Keratinocyte (primary cell): ENCODE measurements around the gene SIPA1L3. TPM values are rescaled to one million over a fixed set of nuclear protein-coding genes. Genes with fewer than 3 reads are reported as not detected.

Experiments used
- DNase-seq: peaks from one replicate; pipeline ENCODE4 v3.0.0-alpha.2; 2011; ENCODE audit warnings: low read depth, missing footprints, low spot score
- FAIRE-seq: peaks from 2 replicates; lab custom pipeline; 2011; peaks lifted over from hg19 to GRCh38; lab: Jason Lieb, UNC
- H2AFZ ChIP-seq: 2 replicates; pipeline ENCODE4 v1.6.0; 2012; ENCODE audit warnings: low read length, control low read depth, inconsistent platforms; ENCODE audit not compliant: control insufficient read depth
- H3K27ac ChIP-seq: 2 replicates; pipeline ENCODE4 v1.5.1; 2011; ENCODE audit warnings: low read length; ENCODE audit not compliant: control insufficient read depth, insufficient read depth
- H3K27me3 ChIP-seq: 3 replicates; pipeline ENCODE4 v1.6.0; 2011; ENCODE audit warnings: low read length; ENCODE audit not compliant: control insufficient read depth, insufficient read depth; ENCODE audit errors: extremely low read depth
- H3K36me3 ChIP-seq, 2 experiments: 2 replicates in 1 of 2; 3 replicates in 1 of 2; pipeline ENCODE4 v1.5.1; 2011; ENCODE audit warnings: low read length in 2 of 2, mild to moderate bottlenecking in 1 of 2; ENCODE audit not compliant: control insufficient read depth in 2 of 2, insufficient read depth in 2 of 2; ENCODE audit errors: extremely low read depth in 1 of 2
- H3K4me1 ChIP-seq: 3 replicates; pipeline ENCODE4 v1.5.1; 2011; ENCODE audit warnings: low read length; ENCODE audit not compliant: control insufficient read depth, insufficient read depth; ENCODE audit errors: extremely low read depth
- H3K4me2 ChIP-seq: 3 replicates; pipeline ENCODE4 v1.6.0; 2011; ENCODE audit warnings: low read depth, low read length; ENCODE audit not compliant: control insufficient read depth, insufficient read depth; ENCODE audit errors: extremely low read depth
- H3K4me3 ChIP-seq, 3 experiments: fragments of 200-600 bp in 1 of 3; sonication (generic) in 1 of 3; 2 replicates in 2 of 3; 3 replicates in 1 of 3; pipeline ENCODE4 v1.5.1; 2011 to 2016; ENCODE audit warnings: low read length in 3 of 3, mild to moderate bottlenecking in 3 of 3, control low read depth in 2 of 3, inconsistent platforms in 1 of 3, low read depth in 1 of 3, mixed read lengths in 1 of 3, mixed run types in 1 of 3, moderate library complexity in 1 of 3; ENCODE audit not compliant: control insufficient read depth in 2 of 3, insufficient read depth in 2 of 3; ENCODE audit errors: extremely low read depth in 1 of 3
- H3K79me2 ChIP-seq: 2 replicates; pipeline ENCODE4 v1.6.0; 2012; ENCODE audit warnings: low read length; ENCODE audit not compliant: control insufficient read depth, insufficient read depth
- H3K9ac ChIP-seq: 3 replicates; pipeline ENCODE4 v1.6.0; 2011; ENCODE audit warnings: low read length; ENCODE audit not compliant: control insufficient read depth, insufficient read depth; ENCODE audit errors: extremely low read depth
- H3K9me1 ChIP-seq: 3 replicates; pipeline ENCODE4 v1.6.0; 2011; ENCODE audit warnings: low read length; ENCODE audit not compliant: control insufficient read depth, insufficient read depth; ENCODE audit errors: extremely low read depth
- H3K9me3 ChIP-seq: 2 replicates; pipeline ENCODE4 v1.5.1; 2012; ENCODE audit warnings: low read depth, low read length; ENCODE audit not compliant: control insufficient read depth
- H4K20me1 ChIP-seq: 3 replicates; pipeline ENCODE4 v1.6.0; 2011; ENCODE audit warnings: low read length; ENCODE audit not compliant: control insufficient read depth, insufficient read depth; ENCODE audit errors: extremely low read depth
- CTCF ChIP-seq, 3 experiments: IDR thresholded peaks in 1 of 3; conservative IDR thresholded peaks in 1 of 3; optimal IDR thresholded peaks in 1 of 3; 2 replicates in 2 of 3; 3 replicates in 1 of 3; pipeline versions ENCODE3 to v1.5.1; 2011; ENCODE audit warnings: low read length in 3 of 3, mild to moderate bottlenecking in 3 of 3, moderate library complexity in 2 of 3, control low read depth in 1 of 3, inconsistent platforms in 1 of 3; ENCODE audit not compliant: insufficient read depth in 2 of 3; ENCODE audit errors: extremely low read depth in 1 of 3
- EZH2 ChIP-seq: IDR thresholded peaks from one replicate; pipeline ENCODE4 v1.6.1; 2012; ENCODE audit warnings: inconsistent platforms, mild to moderate bottlenecking, low read length, moderate library complexity
- dilution Hi-C: fragments of 300-500 bp; cut with MboI; formaldehyde crosslinking; loops from one replicate; pipeline ENCODE4 v1.7.0; 2020; ENCODE audit warnings: low sequenced_read_pairs; ENCODE audit not compliant: extremely low pct_ligation_motif_present
- polyA plus RNA-seq, 5 experiments: library from polyadenylated mRNA; depleted of rRNA in 3 of 5; stranded (reverse) in 3 of 5; stranded (forward) in 1 of 5; unstranded in 1 of 5; fragments of >200 nt; gene quantifications; 1 replicate in 1 of 5; 2 replicates in 3 of 5; 3 replicates in 1 of 5; pipeline versions ENCODE4 v1.2.1 to v1.2.3, GENCODE V29; 2011 to 2012; ENCODE audit warnings: missing spikeins in 2 of 5, low read depth in 1 of 5, low replicate concordance in 1 of 5

Gene SIPA1L3
- polyA plus RNA-seq, 1 donor (not counting 4 experiments of a cell fraction or from before 2014, with no cell fraction given): 8.0 TPM

DNA sequence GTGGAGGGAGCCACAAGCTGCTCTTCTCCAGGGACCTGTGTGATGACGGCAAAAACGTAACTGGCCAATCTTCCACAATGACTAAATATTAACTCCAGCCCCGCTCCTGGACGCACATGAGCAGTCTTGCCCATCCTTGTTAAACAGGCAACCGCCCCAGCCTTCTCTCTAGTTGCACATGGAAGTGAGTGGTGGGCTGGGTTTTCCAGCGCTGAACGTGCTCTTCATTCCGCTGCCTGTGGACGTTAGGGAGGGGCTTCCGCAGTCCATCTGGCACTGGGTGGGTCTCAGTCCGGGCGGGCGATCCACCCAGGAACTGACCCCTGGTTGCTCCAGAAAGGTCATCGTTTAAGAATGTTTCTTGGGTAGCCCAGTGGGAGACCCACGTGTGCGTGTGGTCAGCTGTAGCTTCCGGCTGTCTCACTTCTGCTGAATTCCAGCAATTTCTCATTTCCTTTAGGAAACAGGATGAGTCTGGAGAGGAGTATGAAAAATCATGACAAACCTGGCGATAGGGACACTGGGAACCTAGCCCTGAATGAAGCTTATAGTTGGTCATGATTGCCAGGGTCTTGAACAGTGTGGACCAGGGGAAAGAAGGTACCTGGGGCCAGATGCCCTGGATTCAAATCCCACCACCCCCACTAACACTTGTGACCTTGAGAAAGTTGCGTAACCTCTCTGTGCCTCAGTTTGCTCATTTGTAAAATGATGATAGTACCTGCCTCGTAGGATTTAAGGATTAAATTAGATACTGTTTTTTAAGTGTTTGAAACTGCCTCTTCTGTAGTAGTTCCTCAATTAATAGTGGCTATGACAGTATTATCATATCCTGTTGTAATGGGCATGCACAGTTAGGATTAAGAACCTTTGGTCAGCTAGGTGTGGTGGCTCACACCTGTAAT is 92.6 kb downstream of the SIPA1L3 start:
- Histone ChIP-seq H3K27me3 (no peaks in the 10 kb centered on the region), H3K36me3 (no peaks in the 10 kb centered on the region), H3K27ac (no peak overlapping the region), H3K9me3 (no peaks in the 10 kb centered on the region), H3K4me2 (no peak overlapping the region), H3K9me1 (no peaks in the 10 kb centered on the region), H3K79me2 (no peaks in the 10 kb centered on the region), H3K9ac (no peak overlapping the region), H3K4me3 (no peak overlapping the region), H4K20me1 (no peaks in the 10 kb centered on the region), H3K4me1 (peaks cover 41% of the 10 kb centered on the region), H2AFZ (no peak overlapping the region)
- DNase-seq (no peak), FAIRE-seq (no peak)
- TF ChIP-seq CTCF (optimal IDR thresholded peaks at IDR 0.05 in 1 of 3, IDR thresholded peaks at IDR 0.05 in 1 of 3, conservative IDR thresholded peaks at IDR 0.05 in 1 of 3; ENCODE audit: extremely low read depth in 1 of 3, insufficient read depth in 2 of 3, low read length in 3 of 3) (no peak), EZH2 (no peak)
- dilution Hi-C loops: no loop called here

DNA sequence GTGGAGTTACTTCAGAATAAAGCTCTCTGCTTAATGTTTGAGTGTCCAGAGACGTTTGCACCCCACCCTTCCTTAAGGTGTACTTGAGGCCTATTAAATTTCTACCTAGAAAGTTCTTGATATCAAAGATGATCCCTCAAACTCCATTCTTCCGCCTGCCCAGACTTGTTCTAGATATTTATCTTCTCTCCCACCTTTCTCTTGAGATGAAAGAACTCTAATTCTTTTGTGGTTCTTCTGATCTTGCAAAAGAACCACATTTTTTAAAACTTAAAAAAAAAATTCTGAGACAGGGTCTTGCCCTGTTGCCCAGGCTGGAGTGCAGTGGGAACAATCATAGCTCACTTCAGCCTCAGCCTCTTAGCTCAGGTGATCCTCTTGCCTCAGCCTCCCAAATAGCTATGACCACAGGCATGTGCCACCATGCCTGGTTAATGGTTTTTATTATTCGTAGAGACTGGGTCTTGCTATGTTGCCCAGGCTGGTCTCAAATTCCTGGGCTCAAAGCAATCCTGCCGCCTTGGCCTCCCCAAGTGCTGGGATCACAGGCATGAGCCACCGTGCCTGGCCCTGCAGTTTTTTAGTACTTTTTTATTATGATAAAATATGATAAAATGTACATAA is 94.3 kb downstream of the SIPA1L3 start:
- Histone ChIP-seq H3K4me3 (no peak overlapping the region), H2AFZ (no peak overlapping the region), H3K36me3 (no peaks in the 10 kb centered on the region), H4K20me1 (no peaks in the 10 kb centered on the region), H3K4me1 (peaks cover 48% of the 10 kb centered on the region), H3K79me2 (no peaks in the 10 kb centered on the region), H3K4me2 (no peak overlapping the region), H3K9ac (no peak overlapping the region), H3K27ac (no peak overlapping the region), H3K27me3 (no peaks in the 10 kb centered on the region), H3K9me3 (no peaks in the 10 kb centered on the region), H3K9me1 (no peaks in the 10 kb centered on the region)
- FAIRE-seq: no peak
- DNase-seq: no peak
- TF ChIP-seq EZH2: no peak
- no peak for TF ChIP-seq CTCF (optimal IDR thresholded peaks at IDR 0.05 in 1 of 3, IDR thresholded peaks at IDR 0.05 in 1 of 3, conservative IDR thresholded peaks at IDR 0.05 in 1 of 3; ENCODE audit: extremely low read depth in 1 of 3, insufficient read depth in 2 of 3, low read length in 3 of 3)
- dilution Hi-C loops: no loop called here
